COLO668 (cell line): ENCODE data around the gene RPS6KA2.

Source experiments
- DNase-seq: peaks from one replicate; lab custom pipeline; 2025; ENCODE audit not compliant: unreplicated experiment; lab: John Stamatoyannopoulos, UW

Gene RPS6KA2

DNA sequence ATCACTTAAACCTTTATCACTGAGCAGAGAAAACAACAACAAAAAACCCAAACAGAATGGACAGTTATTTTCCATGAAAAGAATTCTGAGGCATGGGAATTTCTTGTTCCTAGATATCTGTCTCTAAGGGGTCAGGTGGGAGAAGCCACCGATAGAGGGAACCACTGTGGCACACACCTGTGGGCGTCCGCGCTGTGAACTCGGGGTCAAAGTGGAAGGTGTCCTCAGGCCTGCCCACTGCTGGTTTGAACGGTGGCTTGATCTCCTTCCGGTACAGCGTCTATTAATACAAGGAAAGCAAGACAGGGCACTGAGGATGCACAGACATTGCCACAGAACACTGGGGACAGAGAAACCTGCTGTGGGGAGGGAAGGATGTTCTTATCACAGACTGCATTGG, 167.8 kb downstream of the RPS6KA2 start:
- no peak for DNase-seq

DNA sequence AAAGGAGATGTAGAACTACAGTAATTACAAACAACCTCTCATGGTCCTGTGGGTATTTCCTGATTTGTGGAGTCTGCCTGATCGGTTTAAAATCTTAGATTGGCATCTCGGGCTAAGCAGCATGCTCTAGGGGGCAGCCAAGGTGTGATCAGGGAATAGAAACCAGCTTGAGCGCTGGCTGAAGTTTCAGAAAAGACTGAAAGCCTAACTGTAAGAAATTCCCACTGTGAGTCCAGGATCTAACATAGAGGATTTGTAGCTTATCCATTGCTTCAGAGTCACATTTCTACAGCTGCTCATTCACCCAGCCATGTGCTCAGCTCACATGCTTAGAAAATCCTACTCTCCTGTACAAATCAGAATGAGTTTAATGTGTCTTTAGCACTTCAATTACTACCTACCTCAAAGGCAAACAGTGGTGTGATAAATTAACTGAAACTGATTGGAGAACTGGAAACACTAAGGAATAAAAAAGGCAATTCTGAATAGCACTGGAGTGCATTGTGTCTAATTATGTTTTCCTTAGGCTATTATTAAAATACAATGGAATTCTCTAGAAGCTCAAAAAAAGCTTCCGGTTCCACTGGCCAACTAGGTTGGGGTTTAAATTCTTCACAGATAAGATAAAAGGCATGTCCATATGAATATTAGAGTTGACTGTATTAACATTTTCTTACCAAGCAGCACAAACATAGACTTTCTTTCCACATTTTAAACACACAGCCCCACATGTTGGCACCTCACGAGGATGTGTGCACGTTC, 170.5 kb downstream of the RPS6KA2 start:
- DNase-seq, result no peak

DNA sequence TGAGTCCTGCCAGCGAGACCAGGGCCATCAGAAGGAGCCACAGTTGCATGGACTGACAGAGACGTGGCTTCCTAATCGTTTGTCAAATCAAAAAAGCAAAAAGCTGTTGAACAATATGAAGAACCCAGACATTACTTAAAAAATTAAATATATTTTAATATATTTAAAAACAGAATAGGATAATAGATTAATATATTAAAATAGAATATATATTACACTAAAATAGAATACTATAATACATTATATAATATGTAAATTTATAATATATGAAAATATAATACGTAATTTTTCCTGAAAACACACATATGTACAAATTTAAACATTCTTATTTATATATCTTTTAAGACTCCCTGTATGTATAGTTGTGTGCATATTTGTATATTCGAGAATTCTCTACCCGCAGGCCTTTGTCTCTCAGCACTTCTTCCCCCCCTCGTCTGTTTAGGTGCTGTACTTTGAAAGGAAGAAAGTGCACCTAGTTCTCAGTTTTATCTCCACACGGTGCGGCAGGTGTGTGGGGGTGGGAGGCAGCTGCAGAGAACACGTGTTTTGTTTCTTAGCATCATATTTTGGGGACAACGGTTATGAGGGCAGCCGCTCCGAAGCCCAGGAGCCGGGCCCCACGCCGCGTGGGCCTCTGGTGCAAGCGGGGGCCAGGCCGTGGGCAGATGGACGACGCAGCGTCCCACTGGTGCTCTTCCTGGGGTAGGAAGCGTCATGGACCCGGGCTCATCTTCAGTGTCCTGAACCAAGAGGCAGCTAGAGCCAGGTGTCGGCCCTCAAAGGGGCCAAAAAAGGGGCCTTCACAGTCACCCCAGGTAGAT, 172.1 kb downstream of the RPS6KA2 start:
- no peak for DNase-seq

DNA sequence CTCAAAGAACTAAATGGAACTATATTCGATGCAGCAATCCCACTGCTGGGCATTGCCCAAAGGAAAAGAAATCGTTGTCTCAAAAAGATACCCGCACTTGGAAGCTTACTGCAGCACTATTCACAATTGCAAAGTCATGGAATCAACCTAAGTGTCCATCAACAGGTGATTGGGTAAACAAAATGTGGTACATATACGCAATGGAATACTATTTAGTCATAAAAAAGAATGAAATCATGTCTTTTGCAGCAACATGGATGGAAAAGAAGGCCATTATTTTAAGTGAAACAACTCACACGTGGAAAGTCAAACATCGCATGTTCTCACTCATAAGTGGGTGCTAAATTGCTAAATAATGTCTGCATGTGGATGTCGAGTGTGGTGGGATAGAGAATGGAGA, 173.4 kb downstream of the RPS6KA2 start:
- DNase-seq, result no peak

DNA sequence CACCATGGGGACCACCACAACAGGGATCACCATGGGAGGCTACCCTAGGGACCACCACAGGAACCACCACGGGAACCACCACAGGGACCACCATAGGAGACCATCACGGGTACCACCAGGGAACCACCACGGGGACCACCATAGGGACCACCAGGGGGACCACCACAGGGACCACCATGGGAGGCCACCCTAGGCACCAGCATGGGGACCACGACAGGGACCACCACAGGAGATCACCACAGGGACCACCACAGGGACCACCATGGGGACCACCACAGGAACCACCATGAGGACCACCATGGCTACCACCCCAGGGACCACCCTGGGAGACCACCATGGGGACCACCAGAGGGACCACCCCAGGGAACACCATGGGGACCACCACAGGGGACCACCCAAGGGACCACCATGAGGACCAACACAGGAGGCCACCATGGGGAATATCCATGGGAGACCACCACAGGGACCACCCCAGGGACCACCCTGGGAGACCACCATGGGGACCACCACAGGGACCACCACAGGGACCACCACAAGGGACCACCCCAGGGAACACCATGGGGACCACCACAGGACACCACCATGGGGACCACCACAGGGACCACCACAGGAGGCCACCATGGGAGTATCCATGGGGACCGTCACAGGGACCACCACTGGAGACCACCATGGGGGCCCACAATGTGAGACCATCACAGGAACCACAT, 176.7 kb downstream of the RPS6KA2 start:
- DNase-seq, result no peak

DNA sequence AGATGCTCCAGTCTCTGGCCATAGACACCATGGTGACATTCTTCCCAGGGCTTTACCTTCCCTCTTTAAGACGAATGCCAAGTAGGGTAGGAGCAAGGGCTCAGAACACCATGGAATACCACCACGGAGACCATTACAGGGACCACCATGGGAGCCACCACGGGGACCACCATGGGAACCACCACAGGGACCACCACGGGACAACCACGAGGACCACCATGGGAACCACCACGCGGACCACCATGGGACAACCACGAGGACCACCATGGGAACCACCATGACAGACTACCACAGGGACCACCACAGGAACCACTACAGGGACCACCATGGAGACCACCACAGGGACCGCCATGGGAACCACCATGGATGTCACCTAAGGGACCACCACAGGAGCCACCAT, 177.4 kb downstream of the RPS6KA2 start:
- DNase-seq, result no peak

DNA sequence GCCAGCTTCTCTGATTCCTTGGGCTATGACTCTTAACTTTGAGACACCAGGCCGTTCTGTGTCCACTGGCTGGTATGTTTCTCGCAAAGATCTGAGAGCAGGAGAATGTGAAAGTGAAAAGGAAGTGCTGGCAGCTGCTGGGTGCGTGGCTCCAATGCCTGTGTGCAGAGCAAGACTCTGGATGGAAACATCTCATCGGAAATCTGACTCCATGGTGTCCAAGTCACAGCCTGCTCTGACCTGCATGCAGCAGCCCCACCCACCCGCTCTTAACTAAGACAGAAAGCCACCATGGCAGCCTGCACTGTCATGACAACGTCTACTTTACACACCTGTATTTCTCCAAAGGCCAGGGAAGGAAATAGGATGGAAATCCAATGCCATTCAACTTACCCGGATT, 178.0 kb downstream of the RPS6KA2 start:
- no peak for DNase-seq

DNA sequence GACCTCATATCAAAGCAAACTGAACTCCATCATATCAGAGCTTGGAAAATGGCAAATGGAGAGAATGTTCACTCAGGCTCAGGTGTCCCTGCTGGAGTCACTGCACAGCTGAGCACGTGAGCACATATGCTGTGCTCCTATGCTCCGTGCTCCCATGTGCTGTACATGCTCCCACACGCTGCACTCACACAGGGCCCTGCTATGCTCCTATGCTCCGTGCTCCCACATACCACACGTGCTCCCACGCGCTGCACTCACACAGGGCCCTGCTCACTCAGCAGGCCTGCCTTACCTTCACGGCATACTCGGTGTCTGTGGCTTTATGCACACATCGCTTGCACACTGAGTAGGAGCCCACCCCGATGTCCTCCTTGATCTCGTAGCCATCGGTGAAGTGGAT, 178.6 kb downstream of the RPS6KA2 start:
- no peak for DNase-seq

DNA sequence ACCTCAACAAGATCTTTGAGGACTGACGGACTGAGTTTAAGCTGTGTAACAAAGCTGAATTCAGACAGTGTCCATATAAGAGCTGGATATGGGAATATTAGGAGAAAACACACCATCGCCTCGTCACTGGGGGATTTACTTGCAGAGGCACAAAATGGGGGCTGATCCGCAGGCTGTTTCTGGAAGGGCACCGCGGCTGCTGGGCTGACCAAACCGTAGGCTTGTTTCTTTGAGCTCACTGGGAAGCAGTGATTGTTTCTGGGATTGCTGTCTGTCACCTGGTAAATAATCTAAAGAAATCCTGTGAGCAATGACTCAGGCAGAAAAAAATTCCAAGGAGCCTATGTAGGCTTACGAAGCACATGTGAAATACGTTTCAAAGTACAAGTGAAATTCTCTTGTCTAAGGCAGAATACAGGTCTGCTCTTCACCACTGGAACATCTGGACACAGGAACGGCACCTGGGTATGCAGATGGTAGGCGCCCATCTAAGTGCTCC, 180.4 kb downstream of the RPS6KA2 start:
- DNase-seq, result no peak

DNA sequence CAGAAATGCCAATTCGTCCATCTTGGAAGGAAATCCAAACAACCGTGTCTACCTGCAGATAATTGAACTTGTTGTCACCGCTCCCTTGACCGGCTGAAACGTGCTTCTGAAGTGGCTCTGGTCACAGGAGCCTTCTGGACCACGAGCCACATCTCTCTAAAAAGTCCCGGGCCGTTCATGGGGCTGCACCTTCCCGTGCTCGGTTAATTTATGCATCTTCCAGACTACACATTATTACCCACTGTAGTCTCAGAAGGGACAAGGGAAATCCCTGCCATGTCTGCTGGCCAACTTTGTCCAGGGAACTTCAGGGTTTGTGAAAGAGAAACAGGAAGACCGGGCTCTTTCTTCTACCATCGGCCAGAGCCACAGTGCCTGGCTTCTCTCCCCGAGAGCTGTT, 180.9 kb downstream of the RPS6KA2 start:
- no peak for DNase-seq

DNA sequence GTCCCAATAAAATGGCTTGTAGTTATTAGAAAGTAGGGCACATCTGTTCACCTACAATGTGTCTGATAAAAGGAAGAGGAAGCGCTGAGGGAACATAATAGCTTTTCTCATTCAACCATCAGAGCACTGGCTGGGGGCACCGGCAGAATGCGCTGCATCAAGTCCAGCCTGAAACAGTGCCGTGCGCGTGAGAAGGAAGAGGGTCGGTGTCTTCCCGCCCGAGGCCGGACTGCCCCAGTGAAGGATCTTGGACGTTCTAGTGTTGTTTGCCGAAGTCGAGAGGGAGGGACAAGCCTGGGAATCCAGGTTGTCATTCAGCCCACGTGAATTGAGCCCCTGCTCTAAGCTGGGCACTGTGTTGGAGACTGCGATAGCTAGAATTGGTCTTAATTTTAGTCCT, 182.6 kb downstream of the RPS6KA2 start:
- DNase-seq, result no peak

DNA sequence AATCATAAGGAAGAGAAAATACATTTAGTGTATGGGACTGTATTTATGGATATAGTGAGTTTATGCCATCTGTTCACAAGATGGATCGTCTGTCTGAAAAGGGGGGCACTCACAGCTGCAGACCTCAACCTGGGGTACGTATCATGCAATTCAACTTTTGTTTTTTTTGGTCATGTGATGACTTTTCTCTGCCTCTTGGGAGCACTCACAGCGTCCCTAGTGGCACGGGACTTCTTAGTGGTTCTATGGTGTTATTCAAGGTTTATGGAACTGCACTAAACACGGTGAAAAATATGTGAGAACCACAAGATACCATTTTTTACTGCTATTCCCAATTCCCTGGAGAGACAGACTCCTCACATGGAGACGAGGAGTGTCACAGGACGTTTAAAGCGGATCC, 183.9 kb downstream of the RPS6KA2 start:
- DNase-seq, result no peak

DNA sequence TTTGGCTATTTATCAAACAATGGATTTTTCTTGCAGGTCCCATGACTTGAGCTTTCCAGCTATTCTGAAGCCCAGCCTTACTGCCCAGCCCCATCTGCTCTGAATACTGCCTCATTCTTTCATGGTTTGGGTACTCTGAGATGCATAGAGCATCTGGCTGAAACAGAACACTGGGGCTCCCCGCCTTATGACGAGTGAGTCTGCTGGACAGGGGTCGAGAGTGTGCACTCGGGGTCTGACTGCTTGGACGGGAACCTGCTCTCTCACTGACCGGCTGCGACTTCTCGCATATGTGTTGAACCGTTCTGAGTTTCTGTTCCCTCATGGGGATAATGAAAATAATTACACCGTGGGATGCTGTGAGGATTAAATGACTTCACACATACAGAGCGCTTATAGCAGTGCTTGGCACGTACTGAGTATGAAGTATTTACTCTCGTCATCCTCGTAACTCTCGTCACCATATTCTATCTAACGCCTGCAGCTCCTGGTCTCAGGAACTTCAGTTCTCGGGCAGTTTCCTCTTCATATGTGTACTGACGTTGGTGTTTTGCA, 184.8 kb downstream of the RPS6KA2 start:
- DNase-seq, result no peak

DNA sequence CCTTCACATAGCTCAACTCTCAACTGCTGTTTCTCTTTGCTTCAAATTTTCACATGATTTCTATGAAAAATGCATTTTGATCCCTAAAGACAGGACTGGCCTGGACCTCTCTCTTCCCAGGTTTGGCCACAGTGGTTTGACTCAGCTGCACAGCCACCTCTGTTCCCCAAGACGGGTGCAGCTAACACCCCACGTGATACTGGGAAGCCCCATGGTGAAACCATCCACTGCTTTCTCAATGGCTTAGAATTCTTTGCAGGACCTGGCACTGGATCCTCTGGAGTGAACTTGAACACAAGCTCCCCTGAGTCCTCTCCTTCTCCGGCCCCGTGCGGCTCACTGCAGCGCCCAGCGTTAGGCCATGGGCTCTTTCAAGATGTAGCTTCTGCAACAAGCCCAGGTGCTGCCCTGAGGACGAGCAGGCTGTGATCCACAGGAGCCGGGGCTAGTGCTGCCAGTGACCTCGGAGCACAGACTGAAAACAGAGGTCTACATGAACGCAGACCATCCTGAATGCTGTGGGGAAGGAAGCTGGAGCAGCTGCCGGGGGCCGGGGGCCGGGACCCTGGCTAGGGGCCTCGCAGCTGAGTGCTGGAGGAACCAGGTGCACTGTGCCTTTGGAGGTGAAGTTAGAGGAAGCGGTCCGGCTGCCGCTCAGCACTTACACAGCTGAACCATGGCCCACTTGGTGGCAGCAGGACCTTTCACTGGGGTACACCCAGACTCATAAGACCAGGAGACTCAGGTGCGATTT, 185.5 kb downstream of the RPS6KA2 start:
- DNase-seq, result no peak

DNA sequence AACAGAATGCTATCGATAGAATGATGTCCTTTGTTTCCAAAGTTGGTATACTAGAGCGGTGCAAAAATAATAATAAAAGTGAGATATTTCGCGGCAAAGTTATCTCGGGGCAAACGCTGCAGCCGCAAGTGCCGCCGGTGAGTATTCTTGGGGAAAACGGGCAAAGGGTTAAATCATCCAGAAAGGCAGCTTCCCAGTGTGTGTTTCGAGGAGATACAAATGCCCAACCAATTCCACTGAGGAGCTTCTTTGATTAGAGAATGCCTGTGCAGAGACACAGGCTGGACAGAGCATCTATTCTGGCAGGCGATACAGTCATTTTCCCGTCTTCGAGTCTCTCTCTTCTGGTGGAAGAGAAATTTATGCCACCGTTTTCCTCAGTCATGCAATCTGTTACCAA, 186.3 kb downstream of the RPS6KA2 start:
- DNase-seq, result no peak

DNA sequence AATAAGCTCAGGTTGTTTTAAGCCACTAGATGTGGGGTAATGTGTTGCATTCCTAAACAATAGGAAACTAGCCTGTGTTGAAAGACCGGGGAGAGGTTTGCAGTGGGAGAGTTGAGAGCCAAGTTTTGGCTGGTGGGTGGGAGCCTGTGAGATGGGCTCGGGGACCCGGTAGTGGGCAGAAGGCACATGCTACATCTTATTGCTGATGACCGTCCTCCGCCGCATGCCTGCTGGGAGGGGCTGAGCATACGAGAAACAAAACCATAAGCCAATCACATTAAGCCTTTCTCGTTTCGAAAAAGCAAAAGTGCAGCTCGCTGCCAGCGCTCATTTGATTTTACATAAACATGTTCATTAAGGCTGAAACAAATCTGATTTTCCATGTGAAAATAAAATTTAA, 186.9 kb downstream of the RPS6KA2 start:
- DNase-seq, result no peak

DNA sequence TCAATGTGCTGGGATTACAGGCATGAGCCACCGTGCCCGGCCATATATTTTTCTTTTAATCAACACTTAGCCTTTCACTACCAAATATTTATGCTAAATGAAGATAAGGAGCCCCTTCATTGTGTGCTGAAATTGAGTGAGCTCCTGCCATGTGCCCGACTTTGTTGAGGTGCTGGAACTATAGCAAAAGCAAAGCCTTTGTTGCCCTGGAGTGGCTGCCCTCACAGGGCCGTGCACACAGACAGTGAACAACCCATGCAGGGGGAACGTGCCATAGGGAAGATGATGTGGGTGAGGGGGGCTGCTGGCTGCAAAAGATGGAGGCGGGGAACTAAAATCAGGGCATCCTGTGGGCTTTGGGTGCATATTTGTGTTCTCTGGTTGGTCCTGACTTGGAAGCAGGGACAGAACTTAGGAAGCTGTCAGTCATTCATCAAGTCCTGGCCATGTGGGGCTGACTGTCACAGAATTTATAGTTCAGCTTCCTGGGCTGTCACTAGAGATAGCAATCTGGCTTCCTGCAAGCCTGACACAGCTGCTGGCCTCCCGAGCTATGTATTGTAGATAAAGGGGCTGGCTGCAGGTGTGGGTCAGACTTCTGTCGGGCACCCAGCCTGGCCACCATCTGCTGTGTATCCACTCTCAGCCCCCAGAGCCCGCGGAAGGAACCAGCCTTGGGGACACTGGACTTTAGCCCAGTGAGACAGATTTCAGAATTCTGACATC, 187.5 kb downstream of the RPS6KA2 start:
- no peak for DNase-seq

DNA sequence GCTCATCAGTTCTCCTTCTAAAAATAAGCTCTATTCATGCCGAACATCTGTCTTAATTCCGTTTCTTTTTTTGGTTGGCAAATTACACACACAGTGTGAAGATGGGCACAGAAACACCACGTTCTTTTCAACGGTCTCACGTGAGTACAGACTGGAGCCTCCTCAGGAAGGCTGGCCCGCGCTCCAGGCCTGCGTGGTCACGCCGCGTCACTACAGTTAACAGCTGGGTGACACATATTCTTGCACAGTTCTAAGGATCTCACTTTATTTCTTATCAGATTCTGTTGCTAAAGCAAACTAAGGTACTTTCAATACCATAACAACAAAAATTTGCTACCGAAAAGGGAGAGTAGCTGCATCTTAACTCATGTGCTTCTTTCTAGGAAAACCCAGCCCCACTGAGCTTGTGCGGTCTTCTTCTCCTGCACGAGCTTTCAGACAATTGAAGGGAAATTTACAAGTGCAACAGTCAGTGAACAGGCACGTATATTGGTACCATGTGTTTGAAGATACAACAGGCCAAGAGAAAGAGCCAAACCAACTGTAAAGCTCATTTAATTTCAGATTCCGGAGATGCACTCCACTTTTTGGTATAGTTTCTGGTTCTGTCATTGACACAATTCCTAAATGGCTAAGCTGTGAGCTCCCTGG, 188.7 kb downstream of the RPS6KA2 start:
- no peak for DNase-seq

DNA sequence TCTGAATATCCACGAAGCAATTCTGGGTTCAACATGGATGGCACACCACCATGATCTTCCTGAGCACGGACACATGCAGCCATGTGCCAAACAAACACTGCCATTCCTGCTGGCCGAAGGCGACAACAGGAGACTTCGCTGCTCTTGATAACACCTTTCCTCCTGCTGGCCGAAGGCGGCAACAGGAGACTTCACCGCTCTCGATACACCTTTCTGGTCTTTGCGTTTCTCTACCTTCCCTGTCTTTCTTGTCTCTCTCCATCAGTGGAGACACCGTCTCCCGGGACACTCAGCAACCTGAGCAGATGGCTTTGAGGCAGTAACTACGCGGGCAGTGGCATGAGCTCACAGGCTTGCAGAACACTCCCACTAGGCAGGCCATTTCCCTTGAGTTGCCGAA, 189.4 kb downstream of the RPS6KA2 start:
- DNase-seq, result no peak
